ENCODE results near the gene APC. TPM values are rescaled to one million over a fixed set of nuclear protein-coding genes. Genes with fewer than 3 reads are reported as not detected.

Gene APC
- total and polyA plus RNA-seq, 2 of the 13 experiments (the other 11 are each of a cell fraction or from before 2014, with no cell fraction given): 6.1 to 19.0 TPM

DNA sequence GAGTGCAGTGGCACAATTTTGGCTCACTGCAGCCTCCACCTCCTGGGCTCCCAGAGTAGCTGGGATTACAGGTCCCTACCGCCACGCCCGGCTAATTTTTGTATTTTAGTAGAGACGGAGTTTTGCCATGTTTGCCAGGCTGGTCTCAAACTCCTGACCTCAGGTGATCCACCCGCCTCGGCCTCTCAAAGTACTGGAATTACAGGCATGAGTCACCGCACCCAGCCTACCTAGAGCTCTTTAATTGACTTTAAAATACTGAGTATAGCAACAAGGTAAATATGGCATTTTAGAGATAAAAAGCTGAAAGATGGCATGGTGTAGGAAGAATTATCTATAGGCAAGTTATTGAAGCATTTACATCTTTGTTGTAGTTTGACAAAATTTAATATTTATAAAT lies 21.0 kb downstream of the APC start:
- in situ Hi-C loops (cut with HindIII; ENCODE audit: extremely low pct_ligation_motif_present, low pct_unique_long_range_greater_than_20kb) (loop anchor here (5.0 kb wide), 1 partner anchor 206 kb away; no protein-coding TSS in a partner anchor), intact Hi-C loops (cut with micrococcal nuclease; ENCODE audit: unreplicated experiment) (loop anchor here (5.0 kb wide), 1 partner anchor 51 kb away; no protein-coding TSS in a partner anchor)
- Histone ChIP-seq H4K20me1 (ENCODE audit: insufficient read depth, low read length) (no peaks in the 10 kb centered on the region), H3K27ac (ENCODE audit: extremely low read length, insufficient read depth, low read length) (no peak overlapping the region), H3K9ac (ENCODE audit: insufficient read depth, low read depth, low read length) (no peak overlapping the region), H3K27me3 (ENCODE audit: control insufficient read depth in 1 of 2, insufficient read depth in 2 of 2, low read length in 2 of 2) (no peaks in the 10 kb centered on the region), H3K9me3 (ENCODE audit: low read length) (no peaks in the 10 kb centered on the region), H3K79me2 (ENCODE audit: insufficient read depth, low read length) (no peaks in the 10 kb centered on the region), H3K4me1 (ENCODE audit: insufficient read depth, low read length) (no peaks in the 10 kb centered on the region), H2AFZ (ENCODE audit: low read length) (no peak overlapping the region), H3K4me2 (ENCODE audit: low read depth, low read length) (no peak overlapping the region), H3K36me3 (replicated peaks in 1 of 2; ENCODE audit: control insufficient read depth in 1 of 2, insufficient read depth in 2 of 2, low read length in 2 of 2) (peaks cover 0 to 3% of the 10 kb centered on the region in 2 experiments; a peak in 2 of 5 replicates), H3K4me3 (replicated peaks in 1 of 3; ENCODE audit: insufficient read depth in 1 of 3, low read depth in 2 of 3, low read length in 3 of 3) (no peak overlapping the region)
- ChIA-PET POLR2A (no interaction called here), CTCF (ENCODE audit: low intra/inter-chr PET ratio, low total read pairs) (interaction anchor here (1.7 to 3.2 kb wide), 2 partner anchors 66 to 207 kb away, joined by 19 to 20 read pairs; no protein-coding TSS in a partner anchor)
- TF ChIP-seq ZBTB8A (CRISPR knock-in tag; IDR thresholded peaks at IDR 0.05; ENCODE audit: borderline replicate concordance, low read depth): no peak
- no peak for TF ChIP-seq FOSL1 (CRISPR knock-in tag; IDR thresholded peaks at IDR 0.05; ENCODE audit: borderline replicate concordance)
- TF ChIP-seq CREM (IDR thresholded peaks at IDR 0.05): no peak
- TF ChIP-seq CREM (CRISPR knock-in tag; IDR thresholded peaks at IDR 0.05): no peak
- TF ChIP-seq RBFOX2 (IDR thresholded peaks at IDR 0.05; ENCODE audit: low read depth, low read length): no peak
- TF ChIP-seq SAFB2 (CRISPR knock-in tag; IDR thresholded peaks at IDR 0.05; ENCODE audit: borderline replicate concordance, low read depth): no peak
- TF ChIP-seq CENPX (CRISPR knock-in tag; IDR thresholded peaks at IDR 0.05): no peak
- TF ChIP-seq ZSCAN25 (CRISPR knock-in tag; IDR thresholded peaks at IDR 0.05): no peak
- TF ChIP-seq PCBP1 (IDR thresholded peaks at IDR 0.05; ENCODE audit: borderline replicate concordance, low read depth, low read length): no peak
- no peak for TF ChIP-seq SALL2 (CRISPR knock-in tag; IDR thresholded peaks at IDR 0.05)
- no peak for TF ChIP-seq BRCA1 (CRISPR knock-in tag; IDR thresholded peaks at IDR 0.05)
- no peak for TF ChIP-seq ATRX (CRISPR knock-in tag; IDR thresholded peaks at IDR 0.05; ENCODE audit: borderline replicate concordance)
- TF ChIP-seq, protein P1, sequence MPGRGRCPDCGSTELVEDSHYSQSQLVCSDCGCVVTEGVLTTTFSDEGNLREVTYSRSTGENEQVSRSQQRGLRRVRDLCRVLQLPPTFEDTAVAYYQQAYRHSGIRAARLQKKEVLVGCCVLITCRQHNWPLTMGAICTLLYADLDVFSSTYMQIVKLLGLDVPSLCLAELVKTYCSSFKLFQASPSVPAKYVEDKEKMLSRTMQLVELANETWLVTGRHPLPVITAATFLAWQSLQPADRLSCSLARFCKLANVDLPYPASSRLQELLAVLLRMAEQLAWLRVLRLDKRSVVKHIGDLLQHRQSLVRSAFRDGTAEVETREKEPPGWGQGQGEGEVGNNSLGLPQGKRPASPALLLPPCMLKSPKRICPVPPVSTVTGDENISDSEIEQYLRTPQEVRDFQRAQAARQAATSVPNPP (CRISPR knock-in tag; IDR thresholded peaks at IDR 0.05): no peak
- no peak for TF ChIP-seq FOXA1 (IDR thresholded peaks at IDR 0.05)
- TF ChIP-seq FOXA1 (CRISPR knock-in tag; IDR thresholded peaks at IDR 0.05): no peak
- TF ChIP-seq, protein P2, sequence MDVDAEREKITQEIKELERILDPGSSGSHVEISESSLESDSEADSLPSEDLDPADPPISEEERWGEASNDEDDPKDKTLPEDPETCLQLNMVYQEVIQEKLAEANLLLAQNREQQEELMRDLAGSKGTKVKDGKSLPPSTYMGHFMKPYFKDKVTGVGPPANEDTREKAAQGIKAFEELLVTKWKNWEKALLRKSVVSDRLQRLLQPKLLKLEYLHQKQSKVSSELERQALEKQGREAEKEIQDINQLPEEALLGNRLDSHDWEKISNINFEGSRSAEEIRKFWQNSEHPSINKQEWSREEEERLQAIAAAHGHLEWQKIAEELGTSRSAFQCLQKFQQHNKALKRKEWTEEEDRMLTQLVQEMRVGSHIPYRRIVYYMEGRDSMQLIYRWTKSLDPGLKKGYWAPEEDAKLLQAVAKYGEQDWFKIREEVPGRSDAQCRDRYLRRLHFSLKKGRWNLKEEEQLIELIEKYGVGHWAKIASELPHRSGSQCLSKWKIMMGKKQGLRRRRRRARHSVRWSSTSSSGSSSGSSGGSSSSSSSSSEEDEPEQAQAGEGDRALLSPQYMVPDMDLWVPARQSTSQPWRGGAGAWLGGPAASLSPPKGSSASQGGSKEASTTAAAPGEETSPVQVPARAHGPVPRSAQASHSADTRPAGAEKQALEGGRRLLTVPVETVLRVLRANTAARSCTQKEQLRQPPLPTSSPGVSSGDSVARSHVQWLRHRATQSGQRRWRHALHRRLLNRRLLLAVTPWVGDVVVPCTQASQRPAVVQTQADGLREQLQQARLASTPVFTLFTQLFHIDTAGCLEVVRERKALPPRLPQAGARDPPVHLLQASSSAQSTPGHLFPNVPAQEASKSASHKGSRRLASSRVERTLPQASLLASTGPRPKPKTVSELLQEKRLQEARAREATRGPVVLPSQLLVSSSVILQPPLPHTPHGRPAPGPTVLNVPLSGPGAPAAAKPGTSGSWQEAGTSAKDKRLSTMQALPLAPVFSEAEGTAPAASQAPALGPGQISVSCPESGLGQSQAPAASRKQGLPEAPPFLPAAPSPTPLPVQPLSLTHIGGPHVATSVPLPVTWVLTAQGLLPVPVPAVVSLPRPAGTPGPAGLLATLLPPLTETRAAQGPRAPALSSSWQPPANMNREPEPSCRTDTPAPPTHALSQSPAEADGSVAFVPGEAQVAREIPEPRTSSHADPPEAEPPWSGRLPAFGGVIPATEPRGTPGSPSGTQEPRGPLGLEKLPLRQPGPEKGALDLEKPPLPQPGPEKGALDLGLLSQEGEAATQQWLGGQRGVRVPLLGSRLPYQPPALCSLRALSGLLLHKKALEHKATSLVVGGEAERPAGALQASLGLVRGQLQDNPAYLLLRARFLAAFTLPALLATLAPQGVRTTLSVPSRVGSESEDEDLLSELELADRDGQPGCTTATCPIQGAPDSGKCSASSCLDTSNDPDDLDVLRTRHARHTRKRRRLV (CRISPR knock-in tag; IDR thresholded peaks at IDR 0.05): no peak
- no peak for TF ChIP-seq MTA1 (CRISPR knock-in tag; IDR thresholded peaks at IDR 0.05; ENCODE audit: borderline replicate concordance)
- no peak for DNase-seq (ENCODE audit: low spot score)
- no peak for FAIRE-seq
- WGBS (ENCODE audit: low lambda C conversion rate): 97% methylated on average over 7 of the region's 7 CpGs
- no peak for ATAC-seq
- BruUV-seq (replicated peaks): no TSS peak
